CD4-positive, CD25-positive, alpha-beta regulatory T cell (primary cell): ENCODE data around the gene TGFB1I1. TPM values are rescaled to one million over a fixed set of nuclear protein-coding genes. Genes with fewer than 3 reads are reported as not detected.

Source experiments
- ATAC-seq, 2 donors: fragments of 150-1000 bp; cut with Tn5 transposase; one replicate each; pipeline ENCODE4 v1.10.0; 2021; ENCODE audit warnings: low read depth in 2 of 2, moderate number of reproducible peaks in 2 of 2, moderate library complexity in 1 of 2
- DNase-seq, 3 donors: peaks; one replicate each; pipeline versions ENCODE4 v3.0.0 to v3.0.0-alpha.2; 2012 to 2022; ENCODE audit warnings: mixed read lengths in 1 of 3
- H3K27ac ChIP-seq: one replicate; pipeline ENCODE4 v1.7.0; 2013; ENCODE audit warnings: mild to moderate bottlenecking, low read length; ENCODE audit not compliant: insufficient read depth, poor library complexity, severe bottlenecking
- H3K27me3 ChIP-seq: one replicate; pipeline ENCODE4 v1.7.0; 2013; ENCODE audit warnings: low read length; ENCODE audit not compliant: control insufficient read depth, insufficient read depth
- H3K36me3 ChIP-seq: one replicate; pipeline ENCODE4 v1.7.0; 2013; ENCODE audit warnings: mild to moderate bottlenecking, low read length, moderate library complexity; ENCODE audit not compliant: control insufficient read depth, insufficient read depth
- H3K4me1 ChIP-seq: 2 replicates; pipeline ENCODE4 v1.7.0; 2013; ENCODE audit warnings: mild to moderate bottlenecking, low read length; ENCODE audit not compliant: insufficient read depth, control insufficient read depth, poor library complexity, severe bottlenecking
- H3K4me3 ChIP-seq: one replicate; pipeline ENCODE4 v1.7.0; 2013; ENCODE audit warnings: low read depth, mild to moderate bottlenecking, low read length, moderate library complexity
- H3K9me3 ChIP-seq, 2 experiments: 1 replicate in 1 of 2; 2 replicates in 1 of 2; pipeline ENCODE4 v1.7.0; 2013; ENCODE audit warnings: low read length in 2 of 2, mild to moderate bottlenecking in 1 of 2, moderate library complexity in 1 of 2; ENCODE audit not compliant: control insufficient read depth in 2 of 2
- H3K27ac Mint-ChIP-seq, 3 donors: one replicate each; pipeline ENCODE4 v1.8.0; 2020 to 2022; ENCODE audit warnings: mild to moderate bottlenecking in 3 of 3, mixed read lengths in 3 of 3, moderate library complexity in 2 of 3
- H3K27me3 Mint-ChIP-seq: one replicate; pipeline ENCODE4 v1.8.0; 2022; ENCODE audit warnings: mild to moderate bottlenecking, mixed read lengths
- H3K36me3 Mint-ChIP-seq: one replicate; pipeline ENCODE4 v1.8.0; 2020; ENCODE audit warnings: mixed read lengths
- H3K4me1 Mint-ChIP-seq, 4 donors: one replicate each; pipeline ENCODE4 v1.8.0; 2020 to 2022; ENCODE audit warnings: mixed read lengths in 4 of 4, mild to moderate bottlenecking in 1 of 4
- H3K4me3 Mint-ChIP-seq, 4 donors: one replicate each; pipeline ENCODE4 v1.8.0; 2020 to 2022; ENCODE audit warnings: mild to moderate bottlenecking in 4 of 4, mixed read lengths in 4 of 4, moderate library complexity in 3 of 4
- H3K9me3 Mint-ChIP-seq, 7 donors: one replicate each; pipeline ENCODE4 v1.8.0; 2020 to 2022; ENCODE audit warnings: mixed read lengths in 7 of 7, mild to moderate bottlenecking in 3 of 7, moderate library complexity in 2 of 7
- polyA plus RNA-seq, 4 donors: library from polyadenylated mRNA; unstranded; fragments of 300-500 nt; fragmentation: Illumina TruSeq; gene quantifications; one replicate each; pipeline ENCODE4 v1.2.3, GENCODE V29; 2021
- total RNA-seq: library from RNA; stranded (reverse); gene quantifications from one replicate; pipeline ENCODE4 v1.2.3, GENCODE V29; 2022

TGFB1I1 gene
- total and polyA plus RNA-seq, 5 donors from 2014 or later = 0.33 to 5.0 (median 1.6) TPM

GRCh38 chr16:31467858-31468257, 4.1 kb upstream of the TGFB1I1 start:
- Mint-ChIP-seq H3K27me3 (peaks cover 9% of the 10 kb centered on the region), H3K9me3 (peaks cover 0 to 3% (median 0%) of the 10 kb centered on the region in 7 donors), H3K36me3 (peaks cover 20% of the 10 kb centered on the region), H3K4me3 (no peak overlapping the region), H3K27ac (no peak overlapping the region), H3K4me1 (peaks cover 0 to 22% (median 11%) of the 10 kb centered on the region in 4 donors)
- peaks cover 3% of the 10 kb centered on the region for H3K36me3 ChIP-seq
- H3K9me3 ChIP-seq = no peaks in the 10 kb centered on the region
- ATAC-seq (no peak), DNase-seq (no peak)
- no peak overlapping the region for H3K27ac ChIP-seq
- H3K4me1 ChIP-seq = peaks cover 22% of the 10 kb centered on the region
- no peaks in the 10 kb centered on the region for H3K27me3 ChIP-seq
- H3K4me3 ChIP-seq = no peak overlapping the region

GRCh38 chr16:31470615-31471014, 1.3 kb upstream of the TGFB1I1 start:
- Histone ChIP-seq H3K27ac (no peak overlapping the region), H3K4me3 (no peak overlapping the region), H3K36me3 (no peaks in the 10 kb centered on the region), H3K4me1 (peaks cover 23% of the 10 kb centered on the region), H3K9me3 (no peaks in the 10 kb centered on the region), H3K27me3 (no peaks in the 10 kb centered on the region)
- no peak for ATAC-seq
- Mint-ChIP-seq H3K4me3 (peak overlapping the region in 1 of 4 donors; percentile 43), H3K27me3 (peaks cover 9% of the 10 kb centered on the region), H3K9me3 (peaks cover 0 to 3% (median 0%) of the 10 kb centered on the region in 7 donors), H3K36me3 (peaks cover 7% of the 10 kb centered on the region), H3K4me1 (peaks cover 0 to 26% (median 9%) of the 10 kb centered on the region in 4 donors), H3K27ac (no peak overlapping the region)
- DNase-seq = no peak

GRCh38 chr16:31471241-31471874, 594 bp upstream of the TGFB1I1 start:
- Mint-ChIP-seq H3K4me3 (peak overlapping the region in 2 of 4 donors; percentile 61 to 84), H3K9me3 (peaks cover 0 to 3% (median 0%) of the 10 kb centered on the region in 7 donors), H3K27me3 (peaks cover 9% of the 10 kb centered on the region), H3K4me1 (peaks cover 0 to 26% (median 12%) of the 10 kb centered on the region in 4 donors), H3K36me3 (peaks cover 6% of the 10 kb centered on the region), H3K27ac (no peak overlapping the region)
- H3K36me3 ChIP-seq = no peaks in the 10 kb centered on the region
- H3K4me3 ChIP-seq = no peak overlapping the region
- ATAC-seq = no peak
- no peaks in the 10 kb centered on the region for H3K27me3 ChIP-seq
- H3K4me1 ChIP-seq = peaks cover 30% of the 10 kb centered on the region
- no peak overlapping the region for H3K27ac ChIP-seq
- H3K9me3 ChIP-seq = no peaks in the 10 kb centered on the region
- no peak for DNase-seq

GRCh38 chr16:31472709-31473203, 804 bp downstream of the TGFB1I1 start:
- no peaks in the 10 kb centered on the region for H3K27me3 ChIP-seq
- peaks cover 0 to 3% (median 0%) of the 10 kb centered on the region in 7 donors for H3K9me3 Mint-ChIP-seq
- H3K9me3 ChIP-seq = no peaks in the 10 kb centered on the region
- peak overlapping the region in 1 of 3 donors; percentile 67 for H3K27ac Mint-ChIP-seq
- DNase-seq = peak in 1 of 3 donors; percentile 48
- no peaks in the 10 kb centered on the region for H3K36me3 ChIP-seq
- peaks cover 33% of the 10 kb centered on the region for H3K4me1 ChIP-seq
- no peaks in the 10 kb centered on the region for H3K36me3 Mint-ChIP-seq
- no peak overlapping the region for H3K27ac ChIP-seq
- ATAC-seq = no peak
- peaks cover 9% of the 10 kb centered on the region for H3K27me3 Mint-ChIP-seq
- no peak overlapping the region for H3K4me3 ChIP-seq
- peak overlapping the region; percentile 72 to 97 (median 82) for H3K4me3 Mint-ChIP-seq
- H3K4me1 Mint-ChIP-seq = peaks cover 0 to 24% (median 8%) of the 10 kb centered on the region in 4 donors

GRCh38 chr16:31473264-31473984, 1.5 kb downstream of the TGFB1I1 start:
- Histone ChIP-seq H3K9me3 (no peaks in the 10 kb centered on the region), H3K27ac (no peak overlapping the region), H3K36me3 (no peaks in the 10 kb centered on the region), H3K27me3 (no peaks in the 10 kb centered on the region), H3K4me1 (peaks cover 33% of the 10 kb centered on the region), H3K4me3 (no peak overlapping the region)
- H3K27me3 Mint-ChIP-seq = peaks cover 9% of the 10 kb centered on the region
- H3K27ac Mint-ChIP-seq = peak overlapping the region in 1 of 3 donors; percentile 14
- peak overlapping the region; percentile 13 to 84 (median 46) for H3K4me3 Mint-ChIP-seq
- peaks cover 0 to 29% (median 6%) of the 10 kb centered on the region in 4 donors for H3K4me1 Mint-ChIP-seq
- H3K9me3 Mint-ChIP-seq = peaks cover 0 to 3% (median 0%) of the 10 kb centered on the region in 7 donors
- no peaks in the 10 kb centered on the region for H3K36me3 Mint-ChIP-seq
- ATAC-seq = no peak
- DNase-seq = no peak

GRCh38 chr16:31474173-31474714, 2.3 kb downstream of the TGFB1I1 start:
- Mint-ChIP-seq H3K27ac (no peak overlapping the region), H3K27me3 (peaks cover 9% of the 10 kb centered on the region), H3K4me1 (peaks cover 0 to 31% (median 6%) of the 10 kb centered on the region in 4 donors), H3K36me3 (no peaks in the 10 kb centered on the region), H3K9me3 (no peaks in the 10 kb centered on the region), H3K4me3 (peak overlapping the region in 1 of 4 donors; percentile 84)
- no peaks in the 10 kb centered on the region for H3K9me3 ChIP-seq
- ATAC-seq = no peak
- peaks cover 33% of the 10 kb centered on the region for H3K4me1 ChIP-seq
- no peak overlapping the region for H3K27ac ChIP-seq
- DNase-seq = no peak
- H3K4me3 ChIP-seq = no peak overlapping the region
- H3K27me3 ChIP-seq = no peaks in the 10 kb centered on the region
- H3K36me3 ChIP-seq = no peaks in the 10 kb centered on the region

GRCh38 chr16:31474773-31475738, 3.1 kb downstream of the TGFB1I1 start:
- Histone ChIP-seq H3K27ac (no peak overlapping the region), H3K9me3 (no peaks in the 10 kb centered on the region), H3K4me1 (peaks cover 33% of the 10 kb centered on the region), H3K4me3 (no peak overlapping the region), H3K36me3 (no peaks in the 10 kb centered on the region), H3K27me3 (no peaks in the 10 kb centered on the region)
- DNase-seq (no peak), ATAC-seq (no peak)
- H3K27me3 Mint-ChIP-seq = peaks cover 9% of the 10 kb centered on the region
- peaks cover 0 to 31% (median 6%) of the 10 kb centered on the region in 4 donors for H3K4me1 Mint-ChIP-seq
- no peak overlapping the region for H3K27ac Mint-ChIP-seq
- no peaks in the 10 kb centered on the region for H3K36me3 Mint-ChIP-seq
- H3K4me3 Mint-ChIP-seq = peak overlapping the region; percentile 5 to 89 (median 65)
- no peaks in the 10 kb centered on the region for H3K9me3 Mint-ChIP-seq
